HG03520 (cell line): ENCODE measurements around the gene PPP1R14B.

ENCODE experiments used
- ATAC-seq: cut with Tn5 transposase; IDR thresholded peaks from one replicate; pipeline ENCODE4 v1.9.1; 2021; ENCODE audit warnings: mild to moderate bottlenecking, moderate library complexity; ENCODE audit not compliant: unreplicated experiment

PPP1R14B gene, protein sequence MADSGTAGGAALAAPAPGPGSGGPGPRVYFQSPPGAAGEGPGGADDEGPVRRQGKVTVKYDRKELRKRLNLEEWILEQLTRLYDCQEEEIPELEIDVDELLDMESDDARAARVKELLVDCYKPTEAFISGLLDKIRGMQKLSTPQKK

GRCh38 chr11:64246871-64247728 is at the start of gene PPP1R14B:
Gene PPP1R14B (minus strand): TSS chr11:64246943. CDS start chr11:64246673, 270 bp downstream.
- peak; percentile 33 for ATAC-seq

DNA sequence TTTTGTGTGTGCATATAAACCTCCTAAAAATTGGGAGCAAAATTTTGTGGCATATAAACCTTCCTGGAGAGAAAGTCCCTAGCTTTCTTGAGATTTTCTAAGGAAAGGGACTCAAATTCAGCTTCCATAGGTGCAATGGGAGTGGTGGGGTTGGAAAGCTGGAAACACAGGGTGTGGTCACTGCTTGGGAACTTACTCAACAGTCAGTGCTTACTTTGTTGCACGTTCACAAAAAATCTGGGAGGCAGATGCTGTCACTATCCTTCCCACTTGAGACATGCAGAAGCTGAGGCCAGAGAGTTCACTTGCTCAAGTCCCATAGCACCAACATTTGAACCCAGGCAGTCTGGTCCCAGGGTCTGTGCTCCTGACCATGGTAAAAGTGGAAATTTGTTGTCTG is 49.5 kb upstream of the PPP1R14B start:
- ATAC-seq, result no peak

GRCh38 chr11:64295760-64296159 is 49.0 kb upstream of the PPP1R14B start:
- ATAC-seq, result no peak

DNA sequence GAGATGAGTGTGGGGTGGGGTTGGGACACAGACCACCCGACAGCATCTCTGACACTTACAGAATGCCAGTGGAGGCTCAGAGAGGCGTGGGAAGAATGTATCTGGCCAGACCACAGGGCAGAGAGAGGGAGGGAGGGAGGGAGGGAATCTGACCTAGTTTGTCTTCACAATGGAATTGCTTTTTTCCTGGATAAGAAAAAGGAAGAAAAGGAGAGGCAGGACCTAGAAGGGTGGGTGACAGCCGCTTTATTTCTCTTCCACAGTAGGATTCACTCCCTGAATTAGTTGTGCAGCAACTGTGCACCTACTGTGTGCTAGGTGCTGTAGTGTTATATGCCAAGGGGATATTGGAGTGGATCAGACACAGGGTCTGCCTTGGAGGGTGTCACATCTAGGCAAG is 48.0 kb upstream of the PPP1R14B start:
- ATAC-seq, result no peak

GRCh38 chr11:64292460-64293254 is 45.9 kb upstream of the PPP1R14B start:
- ATAC-seq, result no peak

DNA sequence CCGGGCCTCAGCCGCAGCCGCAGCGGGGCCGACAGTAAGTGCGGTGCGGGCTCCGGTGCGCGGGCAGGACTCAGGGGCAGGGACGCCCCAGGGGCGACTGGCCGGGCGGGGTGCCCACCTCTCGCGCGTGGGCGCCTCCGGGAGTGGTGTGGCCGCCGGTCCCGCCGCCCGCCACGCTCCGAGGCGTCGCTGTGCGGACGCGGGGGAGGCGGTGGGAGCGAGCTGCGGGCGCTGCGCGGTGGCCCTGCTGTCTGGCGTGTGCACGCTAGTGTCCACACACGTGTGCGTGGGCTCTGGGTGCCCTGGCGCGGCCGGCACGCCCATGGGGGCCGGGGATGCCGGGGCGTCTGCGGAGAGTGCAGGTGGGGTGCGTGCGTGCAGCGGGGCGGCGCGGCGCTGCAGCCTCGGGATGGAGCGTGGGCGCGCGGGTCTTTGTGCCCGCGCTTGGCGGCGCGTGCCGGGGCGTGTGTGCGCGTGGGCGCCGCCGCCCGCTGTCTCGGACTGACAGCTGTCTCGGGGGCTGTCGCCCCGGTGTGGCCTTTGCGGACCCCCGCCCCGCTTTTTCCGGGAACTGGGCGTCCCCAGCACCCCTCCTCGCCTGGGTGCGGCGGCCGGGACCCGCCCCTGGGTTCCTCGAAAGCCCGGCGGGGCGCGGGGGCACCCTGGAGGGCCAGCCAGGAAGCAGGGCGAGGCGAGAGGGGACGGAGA is 45.2 kb upstream of the PPP1R14B start:
- no peak for ATAC-seq

DNA sequence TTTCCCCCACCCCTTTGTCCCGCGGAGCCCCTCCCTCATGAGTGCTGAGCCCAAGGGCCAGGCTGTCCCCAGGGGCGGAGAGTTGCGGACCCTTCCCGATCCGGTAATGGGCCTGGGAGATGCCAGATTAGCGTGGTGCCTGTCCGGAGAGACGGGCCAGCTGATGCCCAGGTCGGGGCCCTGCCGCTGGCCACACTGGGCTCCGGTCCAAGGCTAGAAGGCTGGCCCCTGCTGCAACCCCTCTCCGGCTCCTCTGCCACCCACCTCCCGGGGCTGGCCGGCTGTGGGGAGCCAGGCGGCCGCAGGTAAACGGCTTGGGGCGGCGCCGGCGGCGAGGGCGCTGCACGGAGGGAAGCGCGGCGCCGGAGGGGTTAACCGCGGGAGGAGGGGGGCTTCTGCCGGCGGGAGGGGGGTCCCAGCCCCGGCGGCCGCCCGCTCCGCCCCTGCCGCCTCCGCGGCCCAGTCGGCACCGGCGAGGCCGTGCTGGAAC is 44.6 kb upstream of the PPP1R14B start, which contains the start of gene KCNK4:
Gene KCNK4 (plus strand): TSS at position 41 of the 490 bp plus-strand sequence. CDS start 1,717 bp downstream, outside the sequence.
- no peak for ATAC-seq

DNA sequence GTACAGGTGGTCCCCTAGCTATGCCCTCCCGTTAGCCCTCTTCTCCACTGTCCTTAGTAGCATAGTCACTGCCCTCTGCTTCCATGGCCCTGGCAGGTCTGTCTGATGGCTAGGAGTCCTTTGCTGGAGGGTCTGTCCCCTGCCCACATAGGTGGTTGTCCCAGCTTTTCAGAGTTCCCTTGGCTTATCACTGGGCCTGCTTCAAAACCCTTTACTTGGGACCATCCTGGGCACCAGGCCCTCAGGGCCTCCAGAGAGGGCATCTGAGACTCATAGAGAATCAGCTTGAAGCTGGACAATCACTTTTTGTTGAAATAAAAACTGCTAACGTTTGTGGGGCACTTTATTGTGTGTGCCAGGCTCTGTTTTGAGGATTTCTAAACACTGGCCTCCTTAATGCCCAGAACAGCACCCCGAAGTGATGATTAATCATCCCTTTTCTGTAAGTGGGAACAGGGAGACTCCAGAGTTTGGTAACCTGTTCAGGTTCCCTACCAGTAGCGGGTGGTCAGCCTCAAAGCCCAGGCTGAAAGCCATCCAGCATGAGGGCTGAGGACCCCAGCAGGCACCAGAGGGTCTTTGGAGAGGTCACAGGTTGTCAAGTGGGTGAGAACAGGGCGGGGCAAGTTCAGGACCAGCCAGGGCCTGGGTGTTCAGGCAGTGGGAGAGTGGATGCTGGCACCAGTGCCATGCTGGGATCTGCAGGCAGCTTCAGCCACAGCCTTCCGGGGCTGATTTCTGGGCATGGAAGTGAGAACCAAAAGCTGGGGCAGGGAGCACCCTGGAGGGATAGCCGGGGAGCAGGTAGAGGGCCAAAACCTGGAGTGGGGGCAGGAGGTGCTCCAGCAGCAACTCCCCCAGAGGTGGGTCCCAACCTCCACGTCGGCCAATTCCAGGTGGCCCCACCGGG is 43.9 kb upstream of the PPP1R14B start:
- no peak for ATAC-seq

GRCh38 chr11:64289002-64289564 is 42.3 kb upstream of the PPP1R14B start:
- ATAC-seq, result no peak

GRCh38 chr11:64288353-64288750 is 41.6 kb upstream of the PPP1R14B start:
- ATAC-seq, result no peak

- ATAC-seq, result no peak
These were observed 41.1 kb upstream of the PPP1R14B start for GRCh38 chr11:64287676-64288352.

- no peak for ATAC-seq
These were observed 40.0 kb upstream of the PPP1R14B start for GRCh38 chr11:64286801-64287159.

GRCh38 chr11:64285885-64286800 is 39.4 kb upstream of the PPP1R14B start:
- no peak for ATAC-seq

GRCh38 chr11:64284962-64285884 is 38.5 kb upstream of the PPP1R14B start, which contains the start of gene GPR137:
Gene GPR137 (plus strand): TSS chr11:64285848. CDS start chr11:64286525, 677 bp downstream.
- ATAC-seq, result peak; percentile 54

DNA sequence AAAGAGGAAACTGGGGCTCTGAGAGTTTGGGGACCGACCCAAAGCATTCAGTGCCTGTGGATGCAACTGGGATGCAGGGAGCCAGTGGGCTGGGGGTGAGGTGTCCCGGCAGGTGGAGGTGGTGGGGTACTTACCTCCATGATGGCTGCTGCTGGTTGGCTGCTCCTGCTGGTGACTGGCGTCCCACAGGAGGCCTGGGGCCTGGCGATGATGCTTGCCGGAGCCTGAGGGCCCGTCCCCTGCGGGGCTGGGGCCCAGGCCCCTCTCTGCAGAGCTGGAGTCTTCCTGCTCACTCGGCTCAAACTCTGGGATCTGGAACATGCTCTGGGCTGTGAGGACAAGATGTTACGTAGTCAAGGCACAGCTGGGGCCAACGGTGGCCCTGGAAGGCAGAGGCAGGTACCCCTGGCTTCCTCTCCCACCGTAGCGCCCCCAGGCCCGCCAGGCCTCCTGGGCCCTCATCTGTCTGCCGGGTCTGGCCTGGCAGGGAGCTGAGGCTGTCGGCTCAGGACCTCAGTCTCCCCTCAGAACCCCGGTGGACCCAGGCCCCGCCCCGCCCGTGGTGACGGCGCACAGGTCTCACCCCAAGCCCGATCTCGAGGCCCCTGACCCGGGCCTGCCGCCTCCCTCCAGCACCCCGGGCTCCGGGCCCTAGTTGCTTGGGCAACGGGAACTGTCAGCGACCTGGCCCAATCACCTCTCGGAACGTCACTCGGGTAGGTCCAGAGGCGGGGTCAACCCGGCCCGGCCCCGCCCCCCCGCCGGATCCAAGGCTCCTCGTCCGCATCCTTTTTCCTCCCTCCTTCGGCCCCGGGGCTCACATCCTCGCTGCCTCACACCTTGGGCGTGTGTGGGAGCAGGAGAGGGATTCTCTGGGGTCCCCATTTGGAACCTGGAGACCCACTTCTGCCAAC is 37.6 kb upstream of the PPP1R14B start, which contains the start of gene BAD:
Gene BAD (minus strand): TSS at position 618 of the 914 bp plus-strand sequence. CDS start 297 bp downstream, at position 321.
- ATAC-seq, result peak; percentile 64
